ENCODE data around the gene LYRM9.

Gene LYRM9

GRCh38 chr17:27906623-27907022 lies 13.5 kb upstream of the LYRM9 start:
- H3K4me1 ChIP-seq (ENCODE audit: control insufficient read depth in 1 of 2, insufficient read depth in 2 of 2, low read length in 2 of 2) = no peaks in the 10 kb centered on the region
- no peak overlapping the region for H3K9ac ChIP-seq (ENCODE audit: low read depth in 1 of 2, low read length in 2 of 2)

DNA sequence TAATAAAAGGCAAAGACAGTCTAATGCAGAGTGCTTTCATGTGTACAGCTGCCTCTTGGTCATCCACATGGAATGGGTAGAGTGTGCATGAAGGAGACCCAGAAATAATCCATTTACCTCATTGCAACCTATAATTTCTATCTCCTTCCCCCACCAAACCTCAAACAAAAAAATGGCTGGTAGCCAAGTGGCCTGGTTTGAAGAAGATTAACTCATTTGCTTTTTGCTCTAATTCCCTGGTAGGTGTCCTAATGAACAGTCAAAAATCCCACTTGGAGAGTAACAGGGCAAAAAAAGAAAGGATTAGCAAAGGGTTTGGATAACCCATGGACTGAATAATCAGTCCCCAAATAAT lies 13.0 kb upstream of the LYRM9 start:
- no peak overlapping the region for H3K27ac ChIP-seq (ENCODE audit: low read depth, low read length)

More at GRCh38 chr17:27906623-27907022, 13.5 kb upstream of the LYRM9 start:
- no peaks in the 10 kb centered on the region for H3K36me3 ChIP-seq (ENCODE audit: control insufficient read depth in 1 of 2, insufficient read depth in 2 of 2, low read length in 2 of 2)
- H3K9me3 ChIP-seq (ENCODE audit: control insufficient read depth in 1 of 2, low read length in 2 of 2) = no peaks in the 10 kb centered on the region
- no peak overlapping the region for H3K27ac ChIP-seq (ENCODE audit: low read depth, low read length)
- no peaks in the 10 kb centered on the region for H3K27me3 ChIP-seq (ENCODE audit: control insufficient read depth in 1 of 2, insufficient read depth in 2 of 2, low read length in 2 of 2)
- no peak overlapping the region for H3K4me3 ChIP-seq (ENCODE audit: low read depth in 1 of 2, low read length in 2 of 2)

DNA sequence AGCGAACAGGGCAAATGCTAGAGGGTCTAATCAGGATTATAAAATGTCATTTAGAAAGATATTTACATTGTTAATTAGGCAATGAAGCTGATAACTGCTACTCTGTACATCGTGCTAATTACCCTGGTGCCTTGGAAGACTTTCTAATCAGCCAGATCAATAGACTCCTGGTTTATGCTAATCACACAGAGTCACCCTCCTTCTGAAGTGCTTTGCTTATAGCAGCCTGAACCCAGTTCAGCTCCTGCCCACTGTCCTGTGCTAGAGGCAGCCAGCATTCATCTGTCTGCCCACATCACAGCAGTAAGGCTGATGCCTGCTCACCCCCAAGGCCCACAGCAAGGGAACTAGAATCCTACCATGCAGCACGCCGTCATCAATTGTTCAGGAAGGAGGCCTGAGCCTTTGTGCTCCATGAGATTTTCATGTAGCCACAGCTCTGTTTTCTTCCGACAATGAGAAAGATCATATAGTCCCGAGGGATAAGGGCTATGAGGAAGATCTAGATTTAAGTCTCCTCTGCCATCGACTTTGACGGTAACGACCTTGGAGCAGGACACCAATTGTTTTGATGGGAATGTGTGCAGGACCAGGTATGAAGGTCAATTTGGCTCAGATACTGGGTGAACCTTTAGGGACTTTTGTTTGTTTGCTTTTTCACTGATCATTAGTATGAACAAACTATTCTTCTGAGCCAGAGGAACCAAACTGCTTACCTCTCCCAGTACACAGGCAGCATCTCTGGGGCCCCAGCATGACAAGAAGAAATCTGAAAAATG lies 12.5 kb upstream of the LYRM9 start:
- no peaks in the 10 kb centered on the region for H3K27me3 ChIP-seq (ENCODE audit: control insufficient read depth in 1 of 2, insufficient read depth in 2 of 2, low read length in 2 of 2)
- no peaks in the 10 kb centered on the region for H3K4me1 ChIP-seq (ENCODE audit: control insufficient read depth in 1 of 2, insufficient read depth in 2 of 2, low read length in 2 of 2)
- H3K9ac ChIP-seq (ENCODE audit: low read depth in 1 of 2, low read length in 2 of 2) = no peak overlapping the region
- H3K36me3 ChIP-seq (ENCODE audit: control insufficient read depth in 1 of 2, insufficient read depth in 2 of 2, low read length in 2 of 2) = no peaks in the 10 kb centered on the region
- H3K4me3 ChIP-seq (ENCODE audit: low read depth in 1 of 2, low read length in 2 of 2) = no peak overlapping the region
- no peaks in the 10 kb centered on the region for H3K9me3 ChIP-seq (ENCODE audit: control insufficient read depth in 1 of 2, low read length in 2 of 2)
- no peak overlapping the region for H3K27ac ChIP-seq (ENCODE audit: low read depth, low read length)

More for the DNA sequence above, 13.0 kb upstream of the LYRM9 start:
- Histone ChIP-seq H3K4me1 (ENCODE audit: control insufficient read depth in 1 of 2, insufficient read depth in 2 of 2, low read length in 2 of 2) (no peaks in the 10 kb centered on the region), H3K36me3 (ENCODE audit: control insufficient read depth in 1 of 2, insufficient read depth in 2 of 2, low read length in 2 of 2) (no peaks in the 10 kb centered on the region), H3K9me3 (ENCODE audit: control insufficient read depth in 1 of 2, low read length in 2 of 2) (no peaks in the 10 kb centered on the region), H3K27me3 (ENCODE audit: control insufficient read depth in 1 of 2, insufficient read depth in 2 of 2, low read length in 2 of 2) (no peaks in the 10 kb centered on the region), H3K4me3 (ENCODE audit: low read depth in 1 of 2, low read length in 2 of 2) (no peak overlapping the region), H3K9ac (ENCODE audit: low read depth in 1 of 2, low read length in 2 of 2) (no peak overlapping the region)

DNA sequence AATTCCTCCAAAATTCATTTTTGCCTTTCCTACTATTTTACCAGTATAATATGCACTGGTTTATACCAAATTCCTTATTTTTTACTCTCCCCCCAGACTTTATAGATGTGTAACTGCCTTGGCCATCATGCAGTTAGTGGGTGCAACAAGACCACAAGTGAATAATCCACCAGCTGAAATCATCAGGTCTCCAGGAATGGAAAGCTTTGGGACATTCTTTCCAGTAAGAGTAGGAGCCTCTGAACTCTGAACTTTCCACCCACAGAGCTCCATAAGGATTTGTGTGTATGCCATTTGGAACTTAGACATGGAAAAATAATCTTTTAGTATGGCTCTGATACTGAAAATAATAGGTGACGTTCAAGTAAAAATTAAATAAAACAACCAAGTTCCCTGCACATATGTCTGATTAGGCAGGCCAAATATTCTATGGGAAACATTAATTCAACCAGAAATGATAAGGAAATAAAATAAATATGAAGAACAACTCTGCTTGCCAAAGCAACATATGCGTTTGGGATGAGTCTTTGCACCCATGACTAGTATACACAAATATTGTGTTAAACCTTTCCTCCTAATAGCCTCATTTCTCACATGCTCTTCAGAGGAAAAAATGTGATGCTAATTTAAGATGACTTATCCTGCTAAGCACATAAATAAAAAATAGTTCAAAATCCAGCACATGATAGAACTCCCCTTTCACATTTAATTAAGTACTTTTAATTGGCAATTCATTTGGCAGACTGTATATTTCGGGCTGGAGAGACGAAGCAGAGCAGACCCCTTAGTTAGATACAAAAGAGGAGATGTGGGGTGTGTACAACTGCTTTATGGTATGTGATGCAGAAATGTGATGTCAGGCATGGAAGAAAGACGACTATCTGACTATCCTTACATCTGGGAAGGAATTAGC lies 11.6 kb upstream of the LYRM9 start:
- Histone ChIP-seq H3K27me3 (ENCODE audit: control insufficient read depth in 1 of 2, insufficient read depth in 2 of 2, low read length in 2 of 2) (no peaks in the 10 kb centered on the region), H3K4me1 (ENCODE audit: control insufficient read depth in 1 of 2, insufficient read depth in 2 of 2, low read length in 2 of 2) (no peaks in the 10 kb centered on the region), H3K4me3 (ENCODE audit: low read depth in 1 of 2, low read length in 2 of 2) (no peak overlapping the region), H3K9me3 (ENCODE audit: control insufficient read depth in 1 of 2, low read length in 2 of 2) (no peaks in the 10 kb centered on the region), H3K27ac (ENCODE audit: low read depth, low read length) (no peak overlapping the region), H3K36me3 (ENCODE audit: control insufficient read depth in 1 of 2, insufficient read depth in 2 of 2, low read length in 2 of 2) (no peaks in the 10 kb centered on the region), H3K9ac (ENCODE audit: low read depth in 1 of 2, low read length in 2 of 2) (no peak overlapping the region)

GRCh38 chr17:27904114-27904513 lies 10.9 kb upstream of the LYRM9 start:
- H3K27me3 ChIP-seq (ENCODE audit: control insufficient read depth in 1 of 2, insufficient read depth in 2 of 2, low read length in 2 of 2) = no peaks in the 10 kb centered on the region
- no peak overlapping the region for H3K27ac ChIP-seq (ENCODE audit: low read depth, low read length)

GRCh38 chr17:27899525-27899924 lies 6.4 kb upstream of the LYRM9 start:
- Histone ChIP-seq H3K4me1 (ENCODE audit: control insufficient read depth in 1 of 2, insufficient read depth in 2 of 2, low read length in 2 of 2) (no peaks in the 10 kb centered on the region), H3K36me3 (ENCODE audit: control insufficient read depth in 1 of 2, insufficient read depth in 2 of 2, low read length in 2 of 2) (no peaks in the 10 kb centered on the region), H3K9ac (ENCODE audit: low read depth in 1 of 2, low read length in 2 of 2) (no peak overlapping the region), H3K9me3 (ENCODE audit: control insufficient read depth in 1 of 2, low read length in 2 of 2) (no peaks in the 10 kb centered on the region), H3K27ac (ENCODE audit: low read depth, low read length) (no peak overlapping the region), H3K27me3 (ENCODE audit: control insufficient read depth in 1 of 2, insufficient read depth in 2 of 2, low read length in 2 of 2) (no peaks in the 10 kb centered on the region), H3K4me3 (ENCODE audit: low read depth in 1 of 2, low read length in 2 of 2) (no peak overlapping the region)

More at GRCh38 chr17:27904114-27904513, 10.9 kb upstream of the LYRM9 start:
- Histone ChIP-seq H3K9me3 (ENCODE audit: control insufficient read depth in 1 of 2, low read length in 2 of 2) (no peaks in the 10 kb centered on the region), H3K4me3 (ENCODE audit: low read depth in 1 of 2, low read length in 2 of 2) (no peak overlapping the region), H3K9ac (ENCODE audit: low read depth in 1 of 2, low read length in 2 of 2) (no peak overlapping the region), H3K4me1 (ENCODE audit: control insufficient read depth in 1 of 2, insufficient read depth in 2 of 2, low read length in 2 of 2) (no peaks in the 10 kb centered on the region), H3K36me3 (ENCODE audit: control insufficient read depth in 1 of 2, insufficient read depth in 2 of 2, low read length in 2 of 2) (no peaks in the 10 kb centered on the region)

- Histone ChIP-seq H3K9ac (ENCODE audit: low read depth in 1 of 2, low read length in 2 of 2) (no peak overlapping the region), H3K4me1 (ENCODE audit: control insufficient read depth in 1 of 2, insufficient read depth in 2 of 2, low read length in 2 of 2) (peaks cover 2 to 8% of the 10 kb centered on the region in 2 donors), H3K27ac (ENCODE audit: low read depth, low read length) (no peak overlapping the region), H3K36me3 (ENCODE audit: control insufficient read depth in 1 of 2, insufficient read depth in 2 of 2, low read length in 2 of 2) (no peaks in the 10 kb centered on the region), H3K27me3 (ENCODE audit: control insufficient read depth in 1 of 2, insufficient read depth in 2 of 2, low read length in 2 of 2) (no peaks in the 10 kb centered on the region), H3K4me3 (ENCODE audit: low read depth in 1 of 2, low read length in 2 of 2) (no peak overlapping the region), H3K9me3 (ENCODE audit: control insufficient read depth in 1 of 2, low read length in 2 of 2) (no peaks in the 10 kb centered on the region)
Measured at GRCh38 chr17:27898096-27898495, 4.9 kb upstream of the LYRM9 start.

DNA sequence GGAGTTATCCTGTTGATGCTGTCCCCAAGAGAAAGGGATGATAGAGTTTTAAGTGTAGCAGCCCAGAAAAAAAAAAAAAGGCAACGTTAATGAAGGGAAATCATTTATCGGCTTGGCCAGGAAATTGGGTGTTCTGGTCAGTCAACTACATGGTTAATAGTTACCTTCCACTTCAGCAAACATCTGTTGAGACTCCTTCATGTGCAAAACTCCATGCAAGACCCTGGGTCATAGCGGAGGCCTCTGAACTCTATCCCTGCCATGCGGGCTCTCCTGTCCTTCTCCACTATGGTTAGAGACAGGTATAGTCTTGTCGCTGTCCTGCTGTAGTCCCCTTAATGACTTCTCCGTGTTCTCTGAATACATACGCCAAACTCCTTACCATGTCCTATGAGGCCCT lies 3.5 kb upstream of the LYRM9 start:
- no peaks in the 10 kb centered on the region for H3K27me3 ChIP-seq (ENCODE audit: control insufficient read depth in 1 of 2, insufficient read depth in 2 of 2, low read length in 2 of 2)
- H3K9ac ChIP-seq (ENCODE audit: low read depth in 1 of 2, low read length in 2 of 2) = no peak overlapping the region
- H3K4me1 ChIP-seq (ENCODE audit: control insufficient read depth in 1 of 2, insufficient read depth in 2 of 2, low read length in 2 of 2) = peaks cover 5 to 16% of the 10 kb centered on the region in 2 donors
- H3K9me3 ChIP-seq (ENCODE audit: control insufficient read depth in 1 of 2, low read length in 2 of 2) = no peaks in the 10 kb centered on the region
- no peak overlapping the region for H3K4me3 ChIP-seq (ENCODE audit: low read depth in 1 of 2, low read length in 2 of 2)
- H3K27ac ChIP-seq (ENCODE audit: low read depth, low read length) = no peak overlapping the region
- H3K36me3 ChIP-seq (ENCODE audit: control insufficient read depth in 1 of 2, insufficient read depth in 2 of 2, low read length in 2 of 2) = no peaks in the 10 kb centered on the region

DNA sequence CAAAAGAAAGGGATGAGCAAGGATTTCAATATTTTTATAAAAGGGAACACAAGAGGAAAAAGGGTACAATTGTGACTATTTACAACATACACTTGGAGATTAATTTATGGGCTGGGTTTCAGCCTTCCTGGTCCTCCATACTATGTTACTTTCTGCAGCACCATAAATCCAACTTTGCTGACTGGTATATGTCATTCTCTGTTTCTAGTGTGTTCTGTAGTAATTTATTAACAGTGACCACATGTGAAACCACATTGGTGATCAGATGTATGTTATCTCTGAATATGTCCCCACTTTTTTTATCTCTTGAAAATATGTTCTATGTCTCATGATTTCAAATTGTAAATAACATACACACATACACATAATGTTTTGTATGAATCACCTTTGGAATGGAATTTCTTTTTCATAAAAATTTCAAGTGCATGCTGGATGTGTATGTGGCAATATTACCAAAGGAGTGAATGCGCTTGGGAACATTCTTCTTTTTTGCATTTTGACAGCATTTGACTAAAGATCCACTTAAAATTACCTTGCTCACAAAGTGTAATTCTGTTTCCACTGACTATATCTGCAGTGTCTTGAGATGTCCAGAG lies 2.9 kb upstream of the LYRM9 start:
- Histone ChIP-seq H3K4me3 (ENCODE audit: low read depth in 1 of 2, low read length in 2 of 2) (no peak overlapping the region), H3K27me3 (ENCODE audit: control insufficient read depth in 1 of 2, insufficient read depth in 2 of 2, low read length in 2 of 2) (no peaks in the 10 kb centered on the region), H3K9ac (ENCODE audit: low read depth in 1 of 2, low read length in 2 of 2) (no peak overlapping the region), H3K9me3 (ENCODE audit: control insufficient read depth in 1 of 2, low read length in 2 of 2) (no peaks in the 10 kb centered on the region), H3K36me3 (ENCODE audit: control insufficient read depth in 1 of 2, insufficient read depth in 2 of 2, low read length in 2 of 2) (no peaks in the 10 kb centered on the region), H3K27ac (ENCODE audit: low read depth, low read length) (no peak overlapping the region), H3K4me1 (ENCODE audit: control insufficient read depth in 1 of 2, insufficient read depth in 2 of 2, low read length in 2 of 2) (peaks cover 5 to 16% of the 10 kb centered on the region in 2 donors)

Measured in duodenal mucosa (tissue), 2 donors.